Panc1 (cell line): ENCODE measurements around the gene IL19.

Experiments
- CTCF ChIP-seq: fragments of 450-650 bp; IDR thresholded peaks from 2 replicates; pipeline ENCODE4 v1.5.1; 2017; ENCODE audit warnings: mild to moderate bottlenecking
- POLR2AphosphoS5 ChIP-seq: IDR thresholded peaks from 2 replicates; pipeline ENCODE4 v1.6.1; 2012; ENCODE audit warnings: mild to moderate bottlenecking, low read depth, low read length, moderate library complexity
- REST ChIP-seq, 2 experiments: IDR thresholded peaks; 2 replicates each; pipeline ENCODE4 v1.6.1; 2011 to 2012; ENCODE audit warnings: low read depth in 2 of 2, control low read depth in 1 of 2, low read length in 1 of 2, mild to moderate bottlenecking in 1 of 2, moderate library complexity in 1 of 2; ENCODE audit not compliant: insufficient read depth in 1 of 2
- TCF7L2 ChIP-seq: IDR thresholded peaks from 2 replicates; pipeline ENCODE4 v1.6.1; 2011; ENCODE audit warnings: mild to moderate bottlenecking, low read depth, low read length, inconsistent platforms

- TF ChIP-seq CTCF (no peak), POLR2AphosphoS5 (no peak), TCF7L2 (no peak), REST (IDR thresholded peaks at IDR 0.05; ENCODE audit: insufficient read depth in 1 of 2, low read depth in 2 of 2, low read length in 1 of 2) (no peak)
Observed at GRCh38 chr1:206744683-206745082, 25.9 kb upstream of the IL19 start.
